PC-9 (cell line): ENCODE measurements around the gene PRRX2. TPM values are rescaled to one million over a fixed set of nuclear protein-coding genes. Genes with fewer than 3 reads are reported as not detected.

Source experiments
- BruUV-seq: library from RNA; stranded (reverse); fragments of 400-500 nt; replicated peaks from 2 replicates; lab custom pipeline; 2021; lab: Mats Ljungman, UMichigan
- CTCF ChIA-PET: fragments of 300-600 bp; sonication (Branson Sonifier 250); formaldehyde crosslinking; loops from one replicate; lab custom pipeline; 2022; ENCODE audit warnings: antibody characterized with exemption; lab: Charles Lee
- POLR2A ChIA-PET: fragments of 300-600 bp; sonication (Branson Sonifier 250); formaldehyde crosslinking; loops from one replicate; lab custom pipeline; 2022; ENCODE audit warnings: antibody characterized with exemption; ENCODE audit not compliant: unreplicated experiment; lab: Charles Lee
- DNase-seq, 2 experiments: peaks; one replicate each; pipeline versions ENCODE4 v3.0.0 to v3.0.0-alpha.2; 2015 to 2022; ENCODE audit warnings: mixed read lengths in 1 of 2
- H2AFZ ChIP-seq: fragments of 200-600 bp; sonication (generic); 2 replicates; pipeline ENCODE4 v1.8.1; 2017; ENCODE audit warnings: antibody characterized with exemption
- H3F3A ChIP-seq: fragments of 200-600 bp; sonication (generic); 2 replicates; pipeline ENCODE4 v1.8.1; 2017; ENCODE audit warnings: antibody characterized with exemption, mild to moderate bottlenecking, low read depth; ENCODE audit not compliant: insufficient read depth
- H3K27ac ChIP-seq: fragments of 200-600 bp; sonication (generic); 2 replicates; pipeline ENCODE4 v1.6.1; 2016; ENCODE audit warnings: mixed run types
- H3K27me3 ChIP-seq: fragments of 200-600 bp; sonication (generic); 2 replicates; pipeline ENCODE4 v1.6.1; 2016; ENCODE audit warnings: low read depth, mixed run types; ENCODE audit not compliant: insufficient read depth
- H3K36me3 ChIP-seq: fragments of 200-600 bp; sonication (generic); 2 replicates; pipeline ENCODE4 v1.6.1; 2016; ENCODE audit warnings: low read depth, mixed run types
- H3K4me1 ChIP-seq: fragments of 200-600 bp; sonication (generic); replicated peaks from 2 replicates; pipeline ENCODE4 v1.6.1; 2016; ENCODE audit warnings: mixed run types; ENCODE audit not compliant: insufficient read depth
- H3K4me2 ChIP-seq: fragments of 200-600 bp; sonication (generic); 2 replicates; pipeline ENCODE4 v1.6.1; 2017; ENCODE audit warnings: mixed run types
- H3K4me3 ChIP-seq: fragments of 200-600 bp; sonication (generic); 2 replicates; pipeline ENCODE4 v1.6.1; 2016; ENCODE audit warnings: mixed run types
- H3K79me2 ChIP-seq: fragments of 200-600 bp; sonication (generic); 2 replicates; pipeline ENCODE4 v1.6.1; 2017; ENCODE audit warnings: low read depth, mixed run types
- H3K9me2 ChIP-seq: fragments of 200-600 bp; sonication (generic); 2 replicates; pipeline ENCODE4 v1.8.1; 2017; ENCODE audit warnings: mild to moderate bottlenecking; ENCODE audit not compliant: insufficient read depth
- H3K9me3 ChIP-seq: fragments of 200-600 bp; sonication (generic); 2 replicates; pipeline ENCODE4 v1.8.1; 2016; ENCODE audit warnings: low read depth; ENCODE audit not compliant: insufficient read depth
- H4K20me1 ChIP-seq: fragments of 200-600 bp; sonication (generic); 2 replicates; pipeline ENCODE4 v1.8.1; 2017; ENCODE audit not compliant: insufficient read depth
- EZH2 ChIP-seq: fragments of 200-600 bp; sonication (generic); IDR thresholded peaks from 2 replicates; pipeline ENCODE4 v1.8.0; 2017; ENCODE audit warnings: antibody characterized with exemption, low read depth
- intact Hi-C: fragments of 100-400 bp; cut with micrococcal nuclease; formaldehyde crosslinking; loops from one replicate; pipeline ENCODE4 v1.10.0; 2022; ENCODE audit not compliant: unreplicated experiment
- total RNA-seq: library from RNA; stranded (reverse); gene quantifications from 2 replicates; pipeline ENCODE4 v1.2.3, GENCODE V29; 2021
- TF ChIP-seq, protein P1 (sequence below): fragments of 200-600 bp; sonication (generic); conservative IDR thresholded peaks from 2 replicates; pipeline ENCODE4 v1.6.1; 2017; ENCODE audit warnings: mixed run types, antibody characterized with exemption, mild to moderate bottlenecking, moderate library complexity

Gene PRRX2
- total RNA-seq, 1 experiment from 2014 or later, result 0.98 TPM

DNA sequence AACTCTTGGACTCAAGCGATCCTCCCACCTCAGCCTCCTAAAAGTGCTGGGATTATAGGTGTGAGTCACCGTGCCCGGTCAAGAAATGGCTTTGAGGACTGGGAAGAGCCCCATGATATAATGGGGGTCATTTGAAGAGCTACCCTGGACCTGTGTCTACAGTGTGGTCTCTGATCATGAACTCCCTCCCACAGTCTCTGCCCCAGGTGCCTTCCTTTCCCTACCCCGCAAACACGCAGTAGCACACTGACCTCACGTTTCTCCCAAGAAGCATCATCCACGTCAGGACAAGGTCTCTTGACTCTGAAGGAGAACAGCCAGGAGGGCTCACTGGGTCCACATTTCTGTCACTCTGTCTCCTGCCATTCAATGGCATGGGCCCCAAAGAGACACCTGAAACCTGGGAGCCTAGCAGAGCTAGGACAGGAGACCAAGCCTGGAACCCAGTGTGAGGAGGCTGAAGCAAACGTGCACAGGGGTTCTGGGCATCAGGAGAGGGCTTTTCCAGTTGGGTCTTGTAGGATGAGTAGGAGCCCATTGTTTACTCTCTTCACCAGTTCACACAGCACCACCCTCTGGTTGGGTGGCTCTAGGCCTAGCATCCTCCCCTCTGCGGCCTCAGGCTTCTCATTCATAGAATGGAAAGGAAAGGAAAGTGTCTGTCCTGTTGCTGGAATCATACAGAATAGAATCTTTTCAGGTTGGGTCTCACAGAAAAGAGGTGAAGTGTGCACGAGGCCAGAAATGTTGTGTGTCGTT, 23.0 kb downstream of the PRRX2 start:
- ChIA-PET POLR2A (no interaction called here), CTCF (no interaction called here)
- H3K27ac ChIP-seq, result no peak overlapping the region
- no peaks in the 10 kb centered on the region for H3K36me3 ChIP-seq
- no peaks in the 10 kb centered on the region for H3K27me3 ChIP-seq
- no TSS peak for BruUV-seq
- TF ChIP-seq EZH2, result no peak
- TF ChIP-seq, protein P1, sequence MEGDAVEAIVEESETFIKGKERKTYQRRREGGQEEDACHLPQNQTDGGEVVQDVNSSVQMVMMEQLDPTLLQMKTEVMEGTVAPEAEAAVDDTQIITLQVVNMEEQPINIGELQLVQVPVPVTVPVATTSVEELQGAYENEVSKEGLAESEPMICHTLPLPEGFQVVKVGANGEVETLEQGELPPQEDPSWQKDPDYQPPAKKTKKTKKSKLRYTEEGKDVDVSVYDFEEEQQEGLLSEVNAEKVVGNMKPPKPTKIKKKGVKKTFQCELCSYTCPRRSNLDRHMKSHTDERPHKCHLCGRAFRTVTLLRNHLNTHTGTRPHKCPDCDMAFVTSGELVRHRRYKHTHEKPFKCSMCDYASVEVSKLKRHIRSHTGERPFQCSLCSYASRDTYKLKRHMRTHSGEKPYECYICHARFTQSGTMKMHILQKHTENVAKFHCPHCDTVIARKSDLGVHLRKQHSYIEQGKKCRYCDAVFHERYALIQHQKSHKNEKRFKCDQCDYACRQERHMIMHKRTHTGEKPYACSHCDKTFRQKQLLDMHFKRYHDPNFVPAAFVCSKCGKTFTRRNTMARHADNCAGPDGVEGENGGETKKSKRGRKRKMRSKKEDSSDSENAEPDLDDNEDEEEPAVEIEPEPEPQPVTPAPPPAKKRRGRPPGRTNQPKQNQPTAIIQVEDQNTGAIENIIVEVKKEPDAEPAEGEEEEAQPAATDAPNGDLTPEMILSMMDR, result no peak
- no peaks in the 10 kb centered on the region for H3K9me2 ChIP-seq
- H3K4me2 ChIP-seq, result no peak overlapping the region
- no peak overlapping the region for H2AFZ ChIP-seq
- intact Hi-C loops, result no loop called here
- peaks cover 16% of the 10 kb centered on the region for H3K4me1 ChIP-seq
- no peak for DNase-seq
- H3K9me3 ChIP-seq, result no peaks in the 10 kb centered on the region
- peaks cover 13% of the 10 kb centered on the region; the same call in 1 of the 2 replicates for H3F3A ChIP-seq
- H3K4me3 ChIP-seq, result no peak overlapping the region
- no peaks in the 10 kb centered on the region for H4K20me1 ChIP-seq
- H3K79me2 ChIP-seq, result no peaks in the 10 kb centered on the region

DNA sequence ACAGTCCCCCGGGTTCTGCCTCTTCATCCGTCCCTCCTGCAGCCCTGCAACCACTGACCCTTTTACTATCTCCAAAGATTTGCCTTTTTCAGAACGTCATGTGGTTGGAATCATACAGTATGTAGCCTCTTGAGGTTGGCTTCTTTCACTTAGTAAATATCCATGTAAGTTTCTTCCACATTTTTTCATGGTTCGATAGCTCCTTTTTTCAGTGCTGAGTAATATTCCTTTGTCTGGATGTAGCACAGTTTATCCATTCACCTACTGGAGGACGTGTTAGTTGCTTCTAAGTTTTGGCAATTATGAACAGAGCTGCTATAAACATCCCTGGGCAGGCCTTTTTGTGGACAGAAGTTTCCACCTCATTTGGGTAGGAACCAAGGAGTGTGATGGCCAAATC, 27.1 kb downstream of the PRRX2 start:
- no TSS peak for BruUV-seq
- no peak overlapping the region for H3K4me3 ChIP-seq

DNA sequence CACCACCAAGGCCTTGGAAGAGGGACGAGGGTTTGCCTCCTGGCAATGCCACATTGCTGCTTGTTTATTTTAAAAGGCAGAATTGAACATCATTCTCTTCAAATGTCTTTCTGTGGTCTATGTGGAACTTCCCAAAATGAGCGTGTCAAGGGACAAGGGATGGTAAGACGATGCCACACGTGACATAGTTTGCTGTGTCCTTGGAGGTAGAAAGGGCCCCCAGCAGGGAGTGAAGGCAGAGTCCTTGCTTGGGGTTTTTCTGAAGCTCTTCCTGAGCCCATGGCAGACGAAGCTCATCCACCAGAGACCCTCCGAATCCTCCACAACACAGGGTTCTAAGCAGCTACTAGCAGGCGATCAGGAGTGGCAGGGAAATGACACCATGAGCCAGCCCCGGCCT, 28.3 kb downstream of the PRRX2 start:
- ChIA-PET CTCF (no interaction called here), POLR2A (no interaction called here)
- Histone ChIP-seq H3K36me3 (no peaks in the 10 kb centered on the region), H3K4me3 (no peak overlapping the region), H3K4me1 (peaks cover 4% of the 10 kb centered on the region; the same call in 1 of the 2 replicates), H4K20me1 (no peaks in the 10 kb centered on the region), H3K9me2 (no peaks in the 10 kb centered on the region), H3K27ac (no peak overlapping the region), H3F3A (no peaks in the 10 kb centered on the region), H3K27me3 (peaks cover 8% of the 10 kb centered on the region; the same call in 1 of the 2 replicates), H2AFZ (no peak overlapping the region), H3K9me3 (no peaks in the 10 kb centered on the region), H3K4me2 (no peak overlapping the region), H3K79me2 (no peaks in the 10 kb centered on the region)
- intact Hi-C loops, result no loop called here
- TF ChIP-seq, protein P1, result no peak
- TF ChIP-seq EZH2, result no peak
- BruUV-seq, result no TSS peak
- no peak for DNase-seq

More for the DNA sequence above, 27.1 kb downstream of the PRRX2 start:
- no peak overlapping the region for H2AFZ ChIP-seq
- H3K4me2 ChIP-seq, result no peak overlapping the region
- no peaks in the 10 kb centered on the region for H4K20me1 ChIP-seq
- no peak overlapping the region for H3K27ac ChIP-seq
- no peak for DNase-seq
- peaks cover 8% of the 10 kb centered on the region; the same call in 1 of the 2 replicates for H3K27me3 ChIP-seq
- no peaks in the 10 kb centered on the region for H3K4me1 ChIP-seq
- intact Hi-C loops, result no loop called here
- no peaks in the 10 kb centered on the region for H3K36me3 ChIP-seq
- H3K9me3 ChIP-seq, result no peaks in the 10 kb centered on the region
- POLR2A ChIA-PET, result no interaction called here
- no peaks in the 10 kb centered on the region for H3K79me2 ChIP-seq
- TF ChIP-seq EZH2, result no peak
- TF ChIP-seq, protein P1, result no peak
- H3K9me2 ChIP-seq, result no peaks in the 10 kb centered on the region
- no peaks in the 10 kb centered on the region for H3F3A ChIP-seq
- CTCF ChIA-PET, result no interaction called here
